K562 (cell line): ENCODE data around the gene IDI2.

Experiments used
- CBFA2T2 ChIP-seq: fragments of 450-650 bp; conservative IDR thresholded peaks from 2 replicates; pipeline ENCODE4 v1.6.1; 2017; ENCODE audit warnings: mild to moderate bottlenecking
- CTCF ChIP-seq, 3 experiments: IDR thresholded peaks in 2 of 3; conservative IDR thresholded peaks in 1 of 3; 2 replicates each; pipeline ENCODE4 v1.5.1; 2011 to 2012; ENCODE audit warnings: low read length in 3 of 3, mild to moderate bottlenecking in 3 of 3, control low read depth in 2 of 3, improper control_type of control experiment in 1 of 3, inconsistent platforms in 1 of 3, low read depth in 1 of 3, mixed read lengths in 1 of 3, moderate library complexity in 1 of 3; ENCODE audit not compliant: insufficient read depth in 2 of 3
- FOXO4 ChIP-seq: fragments of 450-650 bp; formaldehyde crosslinking; IDR thresholded peaks from 2 replicates; pipeline ENCODE4 v1.4.0; 2020; ENCODE audit warnings: mild to moderate bottlenecking, moderate library complexity
- JUNB ChIP-seq: fragments of 450-650 bp; formaldehyde crosslinking; conservative IDR thresholded peaks from 2 replicates; pipeline ENCODE4 v1.4.0; 2020; ENCODE audit warnings: mild to moderate bottlenecking
- PCBP2 ChIP-seq: fragments of 200-400 bp; formaldehyde crosslinking; IDR thresholded peaks from 2 replicates; pipeline ENCODE4 v1.6.1; 2018; ENCODE audit warnings: low read length, low read depth, mild to moderate bottlenecking, moderate library complexity; ENCODE audit not compliant: poor library complexity, severe bottlenecking
- POLR2A ChIP-seq: fragments of 450-650 bp; conservative IDR thresholded peaks from 2 replicates; pipeline ENCODE4 v1.6.1; 2016
- RBM15 ChIP-seq: fragments of 200-400 bp; formaldehyde crosslinking; IDR thresholded peaks from 2 replicates; pipeline ENCODE4 v1.6.1; 2018; ENCODE audit warnings: mild to moderate bottlenecking, low read length, moderate library complexity; ENCODE audit not compliant: insufficient read depth
- REST ChIP-seq, 2 experiments: fragments of 450-650 bp; formaldehyde crosslinking in 1 of 2; IDR thresholded peaks; 2 replicates each; pipeline versions ENCODE4 v1.4.0 to v1.6.1; 2014 to 2020; ENCODE audit warnings: mild to moderate bottlenecking in 2 of 2, borderline replicate concordance in 1 of 2, low read depth in 1 of 2
- THAP12 ChIP-seq: fragments of 250-450 bp; sonication (Bioruptor Pico); IDR thresholded peaks from 2 replicates; pipeline ENCODE4 v1.9.0; 2021; ENCODE audit warnings: mild to moderate bottlenecking, inconsistent platforms
- ZNF707 ChIP-seq: fragments of 250-450 bp; sonication (Bioruptor Pico); conservative IDR thresholded peaks from 2 replicates; pipeline ENCODE4 v1.8.0; 2022; ENCODE audit warnings: inconsistent platforms, mild to moderate bottlenecking, moderate library complexity

- TF ChIP-seq THAP12 (CRISPR knock-in tag): no peak
- no peak for TF ChIP-seq RBM15
- TF ChIP-seq FOXO4 (CRISPR knock-in tag): no peak
- no peak for TF ChIP-seq ZNF707 (CRISPR knock-in tag)
- TF ChIP-seq POLR2A: no peak
- TF ChIP-seq CTCF (IDR thresholded peaks at IDR 0.05 in 2 of 3, conservative IDR thresholded peaks at IDR 0.05 in 1 of 3; ENCODE audit: insufficient read depth in 2 of 3, low read depth in 1 of 3, low read length in 3 of 3): no peak
- TF ChIP-seq CBFA2T2: no peak
- TF ChIP-seq PCBP2: no peak
- no peak for TF ChIP-seq JUNB (CRISPR knock-in tag)
- TF ChIP-seq REST (IDR thresholded peaks at IDR 0.05; ENCODE audit: borderline replicate concordance): no peak
- TF ChIP-seq REST (CRISPR knock-in tag; IDR thresholded peaks at IDR 0.05; ENCODE audit: low read depth): no peak
These were observed 10.0 kb downstream of the IDI2 start for GRCh38 chr10:1015688-1016087.
